GM18861 (cell line): Measurements from ENCODE around the gene APCDD1L.
"Not testable (repeated sequence)": the region's sequence is repeated elsewhere in the genome, so short reads cannot be mapped to it uniquely, and the experiment has no call there.

Experiments used
- ATAC-seq: cut with Tn5 transposase; IDR thresholded peaks from one replicate; pipeline ENCODE4 v1.9.1; 2021; ENCODE audit not compliant: unreplicated experiment

The APCDD1L gene

DNA sequence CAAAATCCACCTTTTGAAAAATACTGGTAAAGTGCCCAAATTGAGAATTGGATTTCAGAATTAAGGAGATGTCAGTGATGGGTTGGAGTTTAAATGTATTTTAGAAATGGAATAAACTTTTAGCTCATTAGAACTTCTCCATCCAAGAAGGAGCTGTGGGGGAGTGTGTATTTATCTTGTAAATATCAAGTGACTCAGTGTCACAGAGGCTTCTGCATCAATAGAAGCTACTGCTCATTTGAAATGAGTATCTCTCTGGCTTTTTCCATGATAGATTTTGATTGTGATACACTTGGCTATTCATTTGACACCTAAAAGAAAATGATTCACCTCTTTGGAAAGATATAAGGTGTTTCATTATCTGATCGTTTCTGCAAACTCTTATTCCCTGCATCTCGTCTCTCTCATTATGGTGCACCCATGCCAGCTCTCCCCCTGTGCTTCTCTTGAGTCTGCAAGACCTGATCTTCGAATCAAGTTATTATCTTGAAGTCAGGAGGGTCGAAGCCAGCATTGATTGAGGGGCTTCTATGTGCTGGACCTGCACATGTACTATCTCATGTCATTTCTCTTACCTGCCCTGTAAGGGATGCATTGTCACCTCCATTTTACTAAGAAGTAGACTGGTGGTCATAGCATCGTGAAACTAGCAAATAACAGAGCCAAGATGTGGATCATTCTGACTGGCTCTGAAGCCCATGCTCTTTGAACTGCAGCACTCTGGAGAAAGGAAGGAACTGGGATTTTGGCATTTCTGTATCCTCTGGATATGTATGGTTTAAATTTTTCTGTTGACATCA, 96.0 kb downstream of the APCDD1L start:
- ATAC-seq: no peak

DNA sequence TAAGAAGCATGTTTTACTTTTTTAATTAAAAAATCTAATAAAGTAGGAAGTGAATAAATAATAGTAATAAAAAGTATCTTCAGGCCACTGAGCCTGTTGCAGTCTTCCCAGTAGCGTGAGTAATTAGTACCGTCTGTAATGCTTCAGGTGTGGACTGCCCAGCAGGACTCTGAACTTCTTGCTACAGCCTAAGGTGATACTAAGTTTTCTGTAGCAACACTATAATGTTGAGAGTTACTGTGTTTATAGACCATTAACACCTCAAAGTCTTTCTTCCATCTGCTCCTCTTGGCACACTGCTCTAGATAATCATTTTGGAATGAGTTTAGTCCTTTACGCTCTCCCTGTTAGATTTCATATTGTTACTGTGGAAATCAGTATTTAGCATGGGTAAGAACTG, 97.8 kb downstream of the APCDD1L start:
- no peak for ATAC-seq

DNA sequence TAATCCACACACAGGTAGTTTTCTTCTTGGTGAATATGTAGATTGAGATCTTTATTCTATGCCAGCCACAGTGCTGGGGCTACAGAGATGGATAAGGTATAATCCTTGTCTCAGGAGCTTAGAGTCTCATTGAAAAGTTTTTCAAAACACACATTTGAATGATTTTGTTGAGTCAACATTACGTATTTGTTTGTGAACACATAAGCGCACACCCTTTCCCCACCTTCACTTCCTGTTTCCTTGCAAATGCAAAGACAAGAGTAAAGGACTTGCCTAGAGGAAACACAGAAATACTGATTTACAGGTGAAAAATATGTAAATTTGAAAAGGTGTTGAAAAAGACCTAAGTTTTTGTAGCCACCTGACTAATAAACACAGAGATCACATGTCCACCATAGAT, 98.4 kb downstream of the APCDD1L start:
- no peak for ATAC-seq

DNA sequence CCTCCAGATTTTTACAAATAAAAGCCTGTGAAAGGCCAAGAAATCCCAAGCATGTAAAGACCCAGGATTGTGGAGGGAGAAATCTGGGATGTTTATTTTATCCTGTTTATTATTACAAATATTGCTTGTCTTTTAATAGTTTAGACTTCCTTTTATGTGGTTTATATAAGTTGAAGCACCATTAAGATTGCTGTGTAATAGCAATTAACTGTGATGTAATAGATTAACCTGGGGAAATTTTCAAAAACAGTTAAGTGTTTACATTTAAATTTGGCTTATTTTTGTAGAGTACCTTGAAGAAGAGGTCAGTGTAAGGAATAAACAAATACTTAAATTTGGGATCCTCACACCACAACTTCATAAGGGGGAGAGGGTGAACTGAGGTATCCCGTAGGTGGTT, 99.1 kb downstream of the APCDD1L start:
- ATAC-seq: no peak

DNA sequence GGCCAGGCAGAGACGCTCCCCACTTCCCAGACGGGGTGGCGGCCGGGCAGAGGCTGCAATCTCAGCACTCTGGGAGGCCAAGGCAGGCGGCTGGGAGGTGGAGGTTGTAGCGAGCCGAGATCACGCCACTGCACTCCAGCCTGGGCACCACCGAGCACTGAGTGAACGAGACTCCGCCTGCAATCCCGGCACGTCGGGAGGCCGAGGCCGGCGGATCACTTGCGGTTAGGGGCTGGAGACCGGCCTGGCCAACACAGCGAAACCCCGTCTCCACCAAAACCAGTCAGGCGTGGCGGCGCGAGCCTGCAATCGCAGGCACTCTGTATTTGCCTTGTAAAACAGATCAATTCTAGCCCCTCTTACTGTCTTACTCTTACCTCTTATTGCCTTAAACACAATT, 100.4 kb downstream of the APCDD1L start:
- ATAC-seq: not testable (repeated sequence)

DNA sequence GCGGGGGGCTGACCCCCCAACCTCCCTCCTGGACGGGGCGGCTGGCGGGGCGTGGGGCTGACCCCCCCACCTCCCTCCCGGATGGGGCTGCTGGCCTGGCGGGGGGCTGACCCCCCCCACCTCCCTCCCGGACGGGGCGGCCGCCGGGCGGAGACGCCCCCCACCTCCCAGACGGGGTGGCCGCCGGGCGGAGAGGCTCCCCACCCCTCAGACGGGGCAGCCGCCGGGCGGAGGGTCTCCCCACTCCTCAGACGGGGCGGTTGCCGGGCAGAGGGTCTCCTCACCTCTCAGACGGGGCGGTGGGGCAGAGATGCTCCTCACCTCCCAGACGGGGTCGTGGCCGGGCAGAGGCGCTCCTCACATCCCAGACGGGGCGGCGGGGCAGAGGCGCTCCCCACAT, 101.0 kb downstream of the APCDD1L start:
- ATAC-seq: not testable (repeated sequence)
